GM21447 (cell line): ENCODE data around the gene TRIM22.
A peak's percentile ranks its signal among the peaks of the same experiment; 100 is the strongest.
"Not testable (repeated sequence)": the region's sequence is repeated elsewhere in the genome, so short reads cannot be mapped to it uniquely, and the experiment has no call there.

Experiments
- ATAC-seq: cut with Tn5 transposase; IDR thresholded peaks from one replicate; pipeline ENCODE4 v1.9.1; 2021; ENCODE audit not compliant: unreplicated experiment

The TRIM22 gene

DNA sequence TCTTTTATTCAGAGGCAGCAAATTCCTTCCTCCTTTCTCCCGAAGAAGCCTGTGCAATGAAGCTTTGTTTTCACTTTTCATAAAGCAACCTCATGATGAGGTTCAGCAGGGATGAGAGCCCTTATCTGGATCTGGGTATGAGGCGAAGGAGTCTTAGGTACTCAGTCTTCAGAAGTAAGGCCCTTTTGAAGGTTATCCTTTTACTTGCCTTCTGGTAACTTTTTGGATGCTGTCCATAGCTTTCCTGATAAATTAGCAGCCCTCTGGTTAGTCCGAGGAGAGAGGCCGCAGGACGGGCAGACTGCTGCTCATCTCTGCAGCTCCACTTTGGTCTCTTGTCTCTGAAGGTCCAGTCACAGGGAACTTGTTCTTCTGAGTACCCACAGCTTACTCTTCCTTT lies 1.1 kb downstream of the TRIM22 start:
- ATAC-seq, result no peak

DNA sequence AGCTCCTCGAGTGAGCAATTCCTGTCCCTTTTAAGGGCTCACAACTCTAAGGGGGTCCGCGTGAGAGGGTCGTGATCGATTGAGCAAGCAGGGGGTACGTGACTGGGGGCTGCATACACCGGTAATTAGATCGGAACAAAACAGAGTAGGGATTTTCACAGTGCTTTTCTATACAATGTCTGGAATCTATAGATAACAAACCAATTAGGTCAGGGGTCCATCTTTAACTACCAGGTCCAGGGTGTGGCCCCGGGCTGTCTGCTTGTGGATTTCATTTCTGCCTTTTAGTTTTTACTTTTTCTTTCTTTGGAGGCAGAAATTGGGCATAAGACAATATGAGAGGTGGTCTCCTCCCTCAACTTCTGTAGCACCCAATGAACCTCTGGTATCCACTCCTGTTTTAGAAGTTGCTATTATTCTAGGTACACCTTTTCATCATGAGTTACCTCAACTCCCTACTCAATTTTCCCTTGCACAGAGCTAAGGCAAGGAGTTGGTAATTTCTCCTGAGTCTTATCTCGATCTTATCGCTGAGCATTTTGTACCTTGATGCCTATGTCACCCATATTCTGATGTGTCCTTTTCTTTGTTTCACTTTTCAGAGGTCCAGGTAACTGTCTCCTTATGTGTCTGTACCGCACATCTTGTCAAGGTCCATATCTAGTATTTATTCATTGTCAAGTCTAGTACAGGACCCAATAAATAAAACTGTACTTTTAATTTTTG lies 1.8 kb downstream of the TRIM22 start:
- not testable (repeated sequence) for ATAC-seq

DNA sequence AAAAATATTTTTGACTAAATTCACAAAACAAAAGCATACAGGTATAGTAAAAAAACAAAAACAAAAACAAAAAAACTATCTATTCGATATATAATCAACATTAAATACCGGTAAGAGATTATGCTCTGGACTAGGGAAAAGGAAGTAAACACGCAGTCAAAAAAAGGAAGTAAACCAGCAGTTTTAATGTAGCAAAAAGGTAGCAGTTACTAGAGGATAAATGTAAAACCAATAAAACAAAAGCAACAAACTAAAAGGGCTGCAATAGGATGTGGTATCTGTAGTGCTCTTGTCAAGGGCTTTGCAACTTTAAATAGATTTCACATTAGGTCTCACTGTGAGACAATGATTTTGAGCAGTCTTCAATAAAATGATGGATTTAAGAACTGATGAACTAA lies 2.4 kb downstream of the TRIM22 start:
- no peak for ATAC-seq

DNA sequence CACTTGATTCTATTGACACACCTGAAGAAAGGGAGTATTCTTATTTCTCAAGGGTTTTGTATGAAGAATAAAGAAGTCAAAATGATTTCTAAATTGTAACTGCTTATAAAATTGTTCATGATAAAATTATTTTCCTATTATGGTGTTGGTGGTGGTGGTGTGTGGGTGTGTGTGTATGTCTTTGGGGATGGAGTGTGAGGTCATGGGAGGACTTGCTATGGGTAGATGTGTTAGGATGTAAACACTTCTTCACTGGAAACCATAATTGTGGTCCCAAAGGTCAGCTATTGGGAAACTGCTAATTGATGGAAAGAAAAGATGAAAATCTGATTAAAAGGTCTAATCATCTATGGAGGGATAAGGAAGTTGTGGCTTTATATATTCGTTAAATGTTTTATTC lies 5.1 kb downstream of the TRIM22 start:
- no peak for ATAC-seq

DNA sequence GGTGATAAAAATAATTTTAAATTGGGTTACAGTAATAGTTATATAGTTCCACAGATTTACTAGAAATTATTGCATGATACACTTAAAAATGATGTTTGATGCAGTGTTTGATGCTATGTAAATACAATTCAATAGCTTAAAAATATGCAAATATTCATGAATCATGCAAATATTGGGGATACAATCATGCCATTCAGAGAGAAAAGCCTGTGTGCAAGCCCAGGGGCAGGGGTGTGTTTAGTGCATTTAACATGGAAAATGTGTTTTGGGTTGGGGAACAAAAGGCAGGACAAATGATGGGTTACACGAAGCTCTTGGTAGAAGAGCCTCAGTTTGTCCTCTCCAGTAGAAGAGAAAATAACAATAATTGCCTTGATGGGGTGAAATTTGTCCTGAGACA lies 6.0 kb downstream of the TRIM22 start:
- no peak for ATAC-seq

DNA sequence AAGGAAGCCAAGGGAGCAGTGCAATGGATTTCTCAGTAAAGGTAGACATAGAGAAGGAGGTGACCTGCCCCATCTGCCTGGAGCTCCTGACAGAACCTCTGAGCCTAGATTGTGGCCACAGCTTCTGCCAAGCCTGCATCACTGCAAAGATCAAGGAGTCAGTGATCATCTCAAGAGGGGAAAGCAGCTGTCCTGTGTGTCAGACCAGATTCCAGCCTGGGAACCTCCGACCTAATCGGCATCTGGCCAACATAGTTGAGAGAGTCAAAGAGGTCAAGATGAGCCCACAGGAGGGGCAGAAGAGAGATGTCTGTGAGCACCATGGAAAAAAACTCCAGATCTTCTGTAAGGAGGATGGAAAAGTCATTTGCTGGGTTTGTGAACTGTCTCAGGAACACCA lies 6.6 kb downstream of the TRIM22 start:
- ATAC-seq, result no peak

DNA sequence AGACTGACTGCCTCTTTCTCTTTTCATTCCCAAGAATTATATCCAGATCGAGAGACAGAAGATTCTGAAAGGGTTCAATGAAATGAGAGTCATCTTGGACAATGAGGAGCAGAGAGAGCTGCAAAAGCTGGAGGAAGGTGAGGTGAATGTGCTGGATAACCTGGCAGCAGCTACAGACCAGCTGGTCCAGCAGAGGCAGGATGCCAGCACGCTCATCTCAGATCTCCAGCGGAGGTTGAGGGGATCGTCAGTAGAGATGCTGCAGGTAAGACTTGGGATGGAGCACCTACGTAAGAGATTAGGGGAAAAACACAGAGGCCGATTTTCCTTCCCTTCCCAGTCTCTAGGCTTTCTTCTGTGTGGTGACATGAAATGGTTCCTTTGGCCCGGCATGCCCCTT lies 8.7 kb downstream of the TRIM22 start:
- no peak for ATAC-seq

DNA sequence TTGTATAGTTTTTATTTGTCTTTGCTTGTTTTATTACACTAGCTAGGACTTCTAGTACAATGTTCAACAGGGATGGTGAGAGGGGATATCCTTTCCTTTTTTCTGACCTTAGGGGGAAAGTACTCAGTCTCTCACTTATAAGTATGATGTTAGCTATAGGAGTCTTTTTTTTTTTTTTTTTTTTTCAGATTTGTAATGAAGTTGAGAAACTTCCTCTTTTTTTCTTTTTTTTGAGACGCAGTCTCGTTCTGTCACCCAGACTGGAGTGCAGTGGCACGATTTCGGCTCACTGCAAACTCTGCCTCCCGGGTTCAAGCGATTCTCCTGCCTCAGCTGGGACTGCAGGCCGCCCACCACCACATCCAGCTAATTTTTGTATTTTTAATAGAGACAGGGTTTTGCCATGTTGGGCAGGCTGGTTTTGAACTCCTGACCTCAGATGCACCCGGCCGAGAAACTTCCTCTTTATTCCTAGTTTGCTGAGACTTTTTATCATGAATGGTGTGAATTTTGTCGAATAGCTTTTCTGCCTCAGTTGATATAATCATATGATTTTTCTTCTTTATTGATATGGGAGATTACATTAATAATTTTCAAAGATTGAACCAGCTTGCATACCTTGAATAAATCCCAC lies 10.9 kb downstream of the TRIM22 start:
- no peak for ATAC-seq

DNA sequence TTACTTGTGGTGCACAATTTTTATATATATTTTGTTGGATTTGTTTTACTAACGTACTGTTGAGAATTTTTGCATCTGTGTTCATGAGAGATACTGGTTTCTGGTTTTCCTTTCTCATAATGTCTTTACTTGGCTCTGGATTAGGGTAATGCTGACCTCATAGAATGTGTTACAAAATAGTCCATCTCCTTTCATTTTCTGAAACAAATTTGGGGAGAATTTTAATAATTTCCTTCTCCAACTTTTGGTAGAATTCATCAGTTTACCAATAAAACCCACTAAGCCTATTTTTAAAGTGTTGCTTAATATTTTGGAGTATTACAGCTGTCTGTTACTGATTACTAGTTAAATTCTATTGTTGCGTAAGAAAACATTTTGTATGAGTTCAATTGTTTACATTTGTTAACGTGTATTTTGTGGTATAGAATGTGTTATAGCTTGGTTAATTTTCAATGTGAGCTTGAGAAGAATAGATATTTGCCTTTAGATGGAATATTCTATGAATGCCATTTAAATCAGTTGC lies 11.5 kb downstream of the TRIM22 start:
- no peak for ATAC-seq

DNA sequence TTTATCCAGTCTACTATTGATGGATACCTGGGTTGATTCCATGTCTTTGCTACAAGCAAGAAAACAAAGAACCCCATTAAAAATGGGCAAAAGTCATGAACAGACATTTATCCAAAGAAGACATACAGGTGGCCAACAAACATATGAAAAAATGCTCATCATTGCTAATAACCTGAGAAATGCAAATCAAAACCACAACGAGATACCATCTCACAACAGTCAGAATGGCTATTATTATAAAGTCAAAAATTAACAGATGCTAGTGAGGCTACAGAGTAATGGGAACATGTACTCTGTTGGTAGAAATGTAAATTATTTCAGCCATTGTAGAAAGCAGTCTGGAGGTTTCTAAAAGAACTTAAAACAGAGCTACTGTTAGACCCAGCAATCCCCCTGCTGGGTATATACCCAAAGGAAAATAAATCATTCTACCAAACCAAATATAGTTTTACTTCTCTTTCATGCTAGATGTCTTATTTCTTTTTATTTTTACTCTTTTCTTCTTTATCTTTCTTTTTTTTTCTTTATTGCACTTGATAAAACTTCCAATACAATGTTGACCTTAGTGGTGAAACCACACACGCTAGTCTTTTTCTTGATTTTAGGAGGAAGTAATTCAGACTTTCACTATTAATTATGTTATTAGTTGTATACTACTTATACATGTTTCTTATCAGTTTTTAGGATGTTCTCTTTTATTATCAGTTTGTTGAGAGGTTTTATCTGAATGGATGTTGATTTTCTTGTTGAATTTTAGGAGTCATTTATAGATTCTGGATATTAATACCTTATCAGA lies 14.3 kb downstream of the TRIM22 start:
- ATAC-seq, result peak; percentile 84

DNA sequence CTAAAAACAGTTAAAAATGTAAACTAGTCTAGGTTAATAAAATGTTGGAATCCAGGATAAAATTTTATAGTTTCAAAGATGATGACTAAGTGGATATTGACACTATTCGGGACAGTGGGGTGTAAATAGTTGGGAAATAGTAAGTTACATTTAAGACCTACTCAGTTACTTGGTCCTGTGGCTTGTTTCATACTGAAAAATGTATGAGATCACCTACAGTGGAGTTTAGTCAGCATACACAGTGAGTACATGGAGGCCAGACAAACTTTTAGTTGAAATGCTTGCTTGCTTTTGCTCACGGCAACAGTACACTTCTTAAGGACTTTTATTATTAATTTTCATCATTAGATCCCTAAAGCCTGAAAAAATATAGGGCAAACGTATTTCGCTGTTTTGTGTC lies 16.1 kb downstream of the TRIM22 start:
- no peak for ATAC-seq

DNA sequence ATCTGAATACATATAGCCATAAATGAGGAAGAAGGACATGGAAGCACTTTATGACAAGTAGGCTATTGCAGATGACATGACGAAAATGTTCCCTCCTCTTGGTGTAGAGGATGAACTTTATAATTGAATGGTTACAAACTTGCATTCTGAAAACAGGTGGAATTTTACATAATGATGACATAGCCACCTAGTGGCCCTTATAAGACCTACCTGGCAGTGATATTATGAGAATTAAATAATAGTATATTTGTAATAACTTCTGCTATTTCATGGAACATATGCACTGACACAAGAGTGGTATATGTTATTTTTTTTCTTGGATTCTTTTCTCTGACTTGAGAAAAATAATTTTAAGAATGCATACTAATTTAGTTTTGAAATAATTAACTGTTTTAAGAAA lies 22.9 kb downstream of the TRIM22 start:
- peak; percentile 61 for ATAC-seq

DNA sequence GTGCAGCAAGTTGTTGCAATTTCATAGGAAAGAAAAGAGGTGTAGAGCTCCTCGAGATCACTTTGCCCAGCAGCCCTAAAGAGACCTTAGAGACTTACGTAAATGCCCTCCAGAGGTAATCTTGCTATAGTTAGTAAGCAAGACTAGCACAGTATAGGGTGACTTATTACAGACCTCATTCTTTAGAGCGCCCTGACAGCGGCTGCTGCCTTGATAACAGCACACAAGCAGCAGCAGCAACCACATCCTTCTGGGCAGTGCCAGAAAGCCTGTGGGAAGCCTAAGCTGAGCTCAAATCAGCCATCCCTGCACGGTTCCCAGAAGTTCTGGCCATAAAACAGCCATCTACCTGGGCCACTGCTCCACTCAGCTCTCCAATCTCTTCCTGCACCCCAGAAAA lies 24.1 kb downstream of the TRIM22 start:
- ATAC-seq, result no peak

DNA sequence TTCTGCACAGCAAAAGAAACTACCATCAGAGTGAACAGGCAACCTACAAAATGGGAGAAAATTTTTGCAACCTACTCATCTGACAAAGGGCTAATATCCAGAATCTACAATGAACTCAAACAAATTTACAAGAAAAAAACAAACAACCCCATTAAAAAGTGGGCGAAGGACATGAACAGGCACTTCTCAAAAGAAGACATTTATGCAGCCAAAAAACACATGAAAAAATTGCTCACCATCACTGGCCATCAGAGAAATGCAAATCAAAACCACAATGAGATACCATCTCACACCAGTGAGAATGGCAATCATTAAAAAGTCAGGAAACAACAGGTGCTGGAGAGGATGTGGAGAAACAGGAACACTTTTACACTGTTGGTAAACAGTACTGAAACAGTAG lies 26.9 kb downstream of the TRIM22 start:
- not testable (repeated sequence) for ATAC-seq

DNA sequence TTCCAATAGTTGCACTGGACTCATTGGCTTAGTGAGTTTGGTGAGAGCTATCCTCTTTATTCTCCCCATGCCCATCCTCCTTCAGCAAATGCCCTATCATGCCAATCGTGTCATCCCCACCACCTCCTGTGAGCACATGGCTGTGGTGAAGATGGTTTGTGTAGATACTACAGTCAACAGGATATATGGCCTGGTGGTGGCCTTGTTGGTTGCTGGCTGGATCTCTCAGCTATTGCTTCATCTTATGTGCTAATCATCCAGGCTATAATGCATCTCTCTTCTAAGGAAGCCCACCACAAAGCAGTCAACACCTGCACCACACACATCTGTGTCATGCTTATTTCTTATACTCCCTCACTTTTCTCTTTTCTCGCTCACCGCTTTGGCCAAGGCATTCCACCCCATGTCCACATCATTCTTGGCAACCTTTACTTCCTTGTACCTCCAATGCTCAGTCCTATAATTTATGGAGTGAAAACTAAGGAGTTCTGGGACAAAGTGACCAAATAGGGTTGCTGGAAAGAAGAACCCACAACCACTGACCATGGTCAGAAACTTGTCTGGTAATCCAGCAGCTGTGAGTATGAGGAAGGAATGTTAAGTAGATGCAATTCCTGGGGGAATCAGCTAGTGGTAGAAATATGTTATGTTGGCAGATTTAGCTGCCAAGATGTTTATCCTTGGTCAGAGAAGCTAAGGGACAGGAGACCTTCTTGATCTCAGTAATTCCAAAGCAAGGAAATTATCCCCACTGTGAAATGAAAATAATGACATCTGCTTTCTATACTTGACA lies 30.3 kb downstream of the TRIM22 start:
- ATAC-seq, result no peak

DNA sequence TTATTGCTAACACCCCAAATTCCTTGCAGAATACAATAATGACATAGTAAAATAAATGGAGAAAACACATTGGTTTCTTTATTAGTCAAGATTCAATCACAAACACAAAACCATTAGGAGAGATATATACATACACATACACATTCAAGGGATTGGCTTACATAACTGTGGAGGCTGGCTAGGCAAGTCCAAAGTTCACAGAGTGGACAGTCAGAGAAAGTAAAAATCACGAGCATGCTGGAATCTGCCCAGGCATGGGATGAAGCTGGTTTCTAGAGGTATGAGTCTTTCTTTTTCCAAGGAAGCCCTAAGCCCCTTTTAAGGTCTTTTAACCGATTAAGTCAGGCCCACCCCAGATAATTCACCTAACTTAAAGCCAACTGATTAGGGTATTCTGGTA lies 33.0 kb downstream of the TRIM22 start:
- no peak for ATAC-seq

DNA sequence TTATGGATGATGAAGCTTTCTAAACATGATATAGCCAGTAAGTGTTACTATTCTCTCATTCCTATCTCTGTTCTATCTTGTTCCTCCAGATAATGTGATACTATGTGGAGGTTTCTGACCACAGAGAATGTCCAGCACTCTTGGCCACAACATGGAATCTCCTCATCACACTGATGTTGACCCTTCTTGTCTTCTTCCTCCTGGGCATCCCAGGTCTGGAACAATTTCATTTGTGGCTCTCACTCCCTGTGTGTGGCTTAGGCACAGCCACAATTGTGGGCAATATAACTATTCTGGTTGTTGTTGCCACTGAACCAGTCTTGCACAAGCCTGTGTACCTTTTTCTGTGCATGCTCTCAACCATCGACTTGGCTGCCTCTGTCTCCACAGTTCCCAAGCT lies 36.8 kb downstream of the TRIM22 start:
- ATAC-seq, result no peak

DNA sequence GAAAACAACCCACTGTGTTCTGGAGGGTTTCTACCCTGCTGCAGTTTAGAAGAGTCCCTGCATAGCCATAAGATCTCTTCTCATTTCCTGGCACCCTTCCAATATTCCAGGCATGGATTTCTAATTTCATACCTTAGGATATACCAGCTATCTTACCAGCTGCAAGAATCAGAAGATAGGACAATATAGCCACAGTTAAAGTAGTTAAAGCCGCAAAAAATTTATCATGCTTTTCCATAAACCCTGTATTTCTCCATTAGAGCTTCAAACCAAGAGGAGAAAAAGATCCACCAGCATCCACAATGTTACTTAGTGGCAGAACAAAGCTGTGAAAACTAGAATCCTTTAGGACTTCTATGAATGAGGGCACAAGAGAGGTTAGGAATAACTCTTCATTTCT lies 38.1 kb downstream of the TRIM22 start:
- ATAC-seq, result no peak

DNA sequence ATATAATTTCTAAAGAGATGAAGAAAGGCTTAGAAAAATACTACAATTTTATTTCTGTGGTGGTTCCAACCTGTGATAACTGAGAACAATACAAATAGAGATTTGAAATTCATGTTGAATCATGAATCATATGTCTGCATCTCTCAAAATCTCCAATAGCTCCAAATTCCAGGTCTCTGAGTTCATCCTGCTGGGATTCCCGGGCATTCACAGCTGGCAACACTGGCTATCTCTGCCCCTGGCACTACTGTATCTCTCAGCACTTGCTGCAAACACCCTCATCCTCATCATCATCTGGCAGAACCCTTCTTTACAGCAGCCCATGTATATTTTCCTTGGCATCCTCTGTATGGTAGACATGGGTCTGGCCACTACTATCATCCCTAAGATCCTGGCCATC lies 46.8 kb downstream of the TRIM22 start, which contains the start of gene OR56B1:
TSS of gene OR56B1 (plus strand) at position 53 of the 400 bp plus-strand sequence. CDS start at position 122, 69 bp downstream.
- ATAC-seq, result no peak

DNA sequence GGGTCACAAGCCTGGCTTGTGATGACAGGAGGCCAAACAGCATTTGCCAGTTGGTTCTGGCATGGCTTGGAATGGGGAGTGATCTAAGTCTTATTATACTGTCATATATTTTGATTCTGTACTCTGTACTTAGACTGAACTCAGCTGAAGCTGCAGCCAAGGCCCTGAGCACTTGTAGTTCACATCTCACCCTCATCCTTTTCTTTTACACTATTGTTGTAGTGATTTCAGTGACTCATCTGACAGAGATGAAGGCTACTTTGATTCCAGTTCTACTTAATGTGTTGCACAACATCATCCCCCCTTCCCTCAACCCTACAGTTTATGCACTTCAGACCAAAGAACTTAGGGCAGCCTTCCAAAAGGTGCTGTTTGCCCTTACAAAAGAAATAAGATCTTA lies 47.5 kb downstream of the TRIM22 start:
- ATAC-seq, result no peak
